SIG-M5 treated with dmso at 0.1 percent for 504 hours (cell line): ENCODE results near the gene MAP3K20.
"Not testable (repeated sequence)": the region's sequence is repeated elsewhere in the genome, so short reads cannot be mapped to it uniquely, and the experiment has no call there.

Source experiments
- DNase-seq: peaks from one replicate; lab custom pipeline; 2025; ENCODE audit not compliant: unreplicated experiment; lab: John Stamatoyannopoulos, UW

MAP3K20 gene

DNA sequence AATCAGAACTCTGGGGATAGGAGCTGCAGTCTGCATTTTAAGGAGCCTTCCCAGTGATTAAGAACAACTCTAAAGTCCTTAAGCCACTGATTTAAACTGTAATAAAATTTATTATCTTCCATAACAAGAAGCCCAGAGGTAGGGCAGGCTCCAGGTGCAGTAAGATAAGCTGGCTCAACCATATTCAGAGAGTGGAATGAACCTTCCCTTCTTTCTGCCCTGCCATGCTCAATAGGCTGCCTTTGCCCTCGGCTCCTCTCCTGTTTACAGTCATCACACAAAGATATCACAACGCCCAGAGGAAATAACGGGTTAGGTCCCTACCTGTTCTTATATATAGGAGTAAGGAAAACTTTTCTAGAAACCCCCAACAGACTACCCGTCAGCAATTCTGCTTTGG is 188.5 kb downstream of the MAP3K20 start:
- DNase-seq = no peak

DNA sequence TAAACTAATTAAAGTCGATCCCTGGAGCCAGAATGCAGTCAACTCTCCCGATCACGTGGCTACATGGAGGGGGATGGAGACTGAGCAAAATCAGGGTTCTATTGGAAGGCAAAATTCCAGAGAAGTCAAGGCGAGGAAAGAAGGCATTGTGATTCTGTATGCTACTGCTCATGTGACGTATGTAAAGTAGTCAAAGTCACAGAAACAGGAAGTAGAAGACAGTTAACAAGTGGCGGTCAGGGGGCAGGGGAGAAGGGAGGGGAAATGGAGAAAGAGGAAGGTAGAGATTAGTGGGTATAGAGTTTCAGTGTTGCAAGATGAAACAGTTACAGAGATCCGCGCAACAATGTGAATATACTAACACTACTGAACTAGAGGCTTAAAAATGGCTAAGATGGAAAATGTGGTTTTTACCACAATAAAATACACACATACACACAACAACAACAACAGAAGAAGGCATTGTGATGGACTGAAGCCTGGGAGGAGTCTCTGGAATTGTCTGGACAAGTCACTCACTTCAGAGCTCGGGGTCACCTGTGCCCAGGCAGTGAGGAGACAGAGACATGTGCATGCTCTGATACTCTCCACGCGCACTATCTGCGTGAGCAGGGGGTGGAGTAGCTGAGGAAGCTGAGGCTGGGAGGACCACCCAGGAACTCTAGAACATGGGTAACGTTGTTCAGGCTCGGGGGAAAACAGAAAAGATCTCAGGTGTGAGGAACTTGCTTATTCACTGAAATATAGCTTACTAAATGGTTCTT is 189.1 kb downstream of the MAP3K20 start:
- peak; percentile 99 for DNase-seq

DNA sequence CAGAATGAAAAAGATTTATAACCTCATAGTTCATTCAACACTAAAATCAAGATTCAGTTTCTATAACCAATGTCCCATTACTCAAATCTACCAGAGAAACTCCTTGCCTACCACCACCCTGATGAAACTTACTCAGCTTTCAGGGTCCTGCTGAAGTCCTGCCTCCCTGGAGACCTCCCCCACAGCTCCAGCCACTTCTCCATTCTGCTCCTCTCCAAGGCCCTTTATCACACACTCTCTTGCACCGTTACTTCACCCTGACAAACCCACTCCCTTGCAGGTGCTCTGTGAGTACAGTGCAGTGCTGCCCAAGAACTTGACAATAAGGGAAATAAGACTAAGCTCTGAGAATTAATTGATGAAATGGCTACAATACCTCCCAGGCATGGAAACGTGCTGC is 195.5 kb downstream of the MAP3K20 start:
- no peak for DNase-seq

DNA sequence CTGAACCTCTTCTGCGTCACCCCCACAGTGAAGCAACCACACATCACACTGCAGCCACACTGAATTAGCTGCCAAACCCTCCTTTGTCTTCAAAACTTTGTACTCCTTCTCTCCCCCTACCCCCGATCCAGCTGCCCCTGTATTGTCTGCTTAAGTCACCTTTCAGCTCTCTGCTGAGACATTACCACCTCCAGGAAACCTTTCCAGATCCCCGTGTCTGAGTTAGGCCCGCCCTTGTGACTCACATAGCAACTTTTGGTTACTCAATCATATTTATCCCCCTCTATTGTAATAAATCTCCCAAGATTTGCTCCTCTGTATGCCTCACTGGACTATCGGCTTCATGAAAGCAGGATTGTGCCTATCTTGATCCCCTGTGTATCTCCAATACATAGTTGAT is 196.2 kb downstream of the MAP3K20 start:
- no peak for DNase-seq

DNA sequence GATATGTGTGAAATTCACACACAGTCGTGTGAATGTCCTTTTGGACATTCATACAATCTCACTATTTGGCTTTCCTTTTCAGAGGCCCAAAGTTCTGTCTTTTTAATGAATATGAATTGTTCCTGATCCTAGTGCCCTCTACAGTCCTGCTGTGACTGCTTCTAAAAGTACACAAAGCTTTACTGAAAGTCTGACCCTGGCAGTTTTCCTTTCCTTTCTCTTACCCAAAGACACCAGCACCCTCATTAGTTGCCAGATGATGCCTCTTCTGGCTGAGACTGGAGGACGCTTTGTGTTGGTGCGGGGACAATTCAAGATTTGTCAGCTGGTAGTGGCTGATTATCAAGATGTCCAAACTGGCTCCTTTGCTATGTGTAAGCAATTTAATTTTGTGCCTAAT is 197.2 kb downstream of the MAP3K20 start:
- no peak for DNase-seq

DNA sequence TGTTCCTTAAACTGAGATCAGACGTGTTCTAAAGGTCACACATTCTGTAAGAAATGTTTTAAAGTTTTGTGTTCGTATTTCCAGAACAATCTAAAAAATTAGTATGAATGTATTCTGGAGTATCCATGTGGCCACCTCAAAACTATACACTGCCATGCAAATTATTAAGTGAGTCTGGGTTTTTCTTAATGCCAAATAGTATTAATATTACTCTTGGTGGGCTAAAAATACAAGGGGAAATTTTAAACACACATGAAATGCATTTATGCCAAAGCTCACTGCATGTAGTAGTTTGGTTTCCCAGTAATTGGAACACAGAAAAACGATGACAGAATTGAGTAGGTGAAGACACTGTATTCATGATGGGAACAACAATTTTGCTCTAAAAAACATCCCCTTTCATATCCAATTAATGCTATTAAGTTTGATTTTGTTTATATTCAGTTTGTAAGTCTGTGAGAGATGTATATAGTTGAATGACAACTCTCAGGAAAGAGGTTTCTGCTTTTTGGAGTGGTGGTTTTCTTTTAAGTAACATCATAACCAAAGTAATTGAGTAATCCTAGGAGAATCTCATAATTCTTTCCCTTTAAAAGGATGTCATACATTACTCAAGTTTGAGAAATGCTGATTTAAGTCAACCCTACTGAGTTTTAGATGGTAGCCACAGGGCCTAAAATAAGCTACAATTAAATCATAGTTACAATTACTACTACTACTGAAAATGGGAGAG is 203.3 kb downstream of the MAP3K20 start:
- peak; percentile 44 for DNase-seq

DNA sequence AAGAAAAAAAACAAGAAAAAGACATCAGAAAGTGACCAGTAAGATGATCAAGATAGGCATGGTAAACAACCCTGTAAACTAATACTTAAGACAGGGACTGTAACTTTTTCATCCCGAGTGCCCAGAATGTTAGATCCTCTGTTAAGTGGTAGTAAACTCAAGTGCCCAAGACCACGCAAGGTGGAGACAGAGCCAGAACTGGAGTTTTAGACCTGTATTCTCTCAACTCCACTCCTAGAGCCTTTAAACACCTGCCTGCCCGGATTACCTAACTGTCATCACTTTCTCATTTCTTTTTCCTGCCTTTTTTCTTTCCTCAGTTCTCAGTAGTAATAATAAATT is 203.9 kb downstream of the MAP3K20 start:
- no peak for DNase-seq

DNA sequence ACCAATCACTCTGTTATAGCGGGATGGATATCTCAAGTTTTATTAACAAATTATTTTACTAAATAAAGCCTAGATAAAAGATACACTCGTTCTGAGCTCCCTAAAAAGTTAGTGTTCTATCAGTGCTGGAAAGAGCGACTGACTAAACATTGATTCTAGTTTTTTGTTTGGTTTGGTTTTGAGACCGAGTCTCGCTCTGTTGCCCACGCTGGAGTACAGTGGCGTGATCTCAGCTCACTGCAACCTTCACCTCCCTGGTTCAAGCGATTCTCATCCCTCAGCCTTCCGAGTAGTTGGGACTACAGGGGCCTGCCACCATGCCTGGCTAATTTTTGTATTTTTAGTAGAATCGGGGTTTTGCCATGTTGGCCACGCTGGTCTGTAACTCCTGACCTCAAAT is 205.2 kb downstream of the MAP3K20 start:
- no peak for DNase-seq

DNA sequence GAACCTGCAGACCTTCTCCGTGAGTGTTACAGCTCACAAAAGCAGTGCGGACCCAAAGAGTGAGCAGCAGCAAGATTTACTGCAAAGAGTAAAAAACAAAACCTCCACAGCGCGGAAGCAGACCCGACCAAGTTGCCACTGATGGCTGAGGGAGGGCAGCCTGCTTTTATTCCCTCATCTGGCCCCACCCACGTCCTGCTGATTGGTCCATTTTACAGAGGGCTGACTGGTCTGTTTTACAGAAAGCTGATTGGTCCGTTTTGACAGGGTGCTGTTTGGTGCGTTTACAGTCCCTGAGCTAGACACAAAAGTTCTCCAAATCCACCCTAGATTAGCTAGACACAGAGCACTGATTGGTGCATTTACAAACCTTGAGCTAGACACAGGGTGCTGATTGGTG is 206.3 kb downstream of the MAP3K20 start:
- not testable (repeated sequence) for DNase-seq

DNA sequence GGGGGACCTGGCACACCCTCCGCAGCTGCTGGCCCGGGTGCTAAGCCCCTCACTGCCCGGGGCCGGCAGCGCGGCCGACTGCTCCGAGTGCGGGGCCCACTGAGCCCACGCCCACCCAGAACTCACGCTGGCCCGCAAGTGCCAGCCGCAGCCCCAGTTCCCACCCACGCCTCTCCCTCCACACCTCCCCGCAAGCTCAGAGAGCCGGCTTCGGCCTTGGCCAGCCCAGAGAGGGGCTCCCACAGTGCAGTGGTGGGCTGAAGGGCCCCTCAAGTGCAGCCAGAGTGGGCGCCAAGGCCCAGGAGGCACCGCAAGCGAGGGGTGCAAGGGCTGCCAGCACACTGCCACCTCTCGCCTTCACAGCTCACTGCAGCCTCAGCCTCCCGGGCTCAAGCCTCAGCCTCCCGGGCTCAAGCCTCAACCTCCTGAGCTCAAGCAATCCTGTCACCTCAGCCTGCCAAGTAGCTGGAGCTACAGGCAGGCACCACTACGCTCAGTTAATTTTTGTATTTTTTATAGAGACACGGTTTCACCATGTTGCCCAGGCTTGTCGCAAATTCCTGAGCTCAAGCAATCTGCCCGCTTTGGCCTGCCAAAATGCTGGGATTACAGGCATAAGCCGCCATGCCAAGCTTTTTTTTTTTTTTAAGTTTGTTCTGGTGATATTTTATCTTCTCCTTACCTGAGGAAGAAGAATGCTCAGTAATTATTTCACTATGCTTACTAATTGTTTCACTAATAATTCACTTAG is 207.3 kb downstream of the MAP3K20 start:
- no peak for DNase-seq

DNA sequence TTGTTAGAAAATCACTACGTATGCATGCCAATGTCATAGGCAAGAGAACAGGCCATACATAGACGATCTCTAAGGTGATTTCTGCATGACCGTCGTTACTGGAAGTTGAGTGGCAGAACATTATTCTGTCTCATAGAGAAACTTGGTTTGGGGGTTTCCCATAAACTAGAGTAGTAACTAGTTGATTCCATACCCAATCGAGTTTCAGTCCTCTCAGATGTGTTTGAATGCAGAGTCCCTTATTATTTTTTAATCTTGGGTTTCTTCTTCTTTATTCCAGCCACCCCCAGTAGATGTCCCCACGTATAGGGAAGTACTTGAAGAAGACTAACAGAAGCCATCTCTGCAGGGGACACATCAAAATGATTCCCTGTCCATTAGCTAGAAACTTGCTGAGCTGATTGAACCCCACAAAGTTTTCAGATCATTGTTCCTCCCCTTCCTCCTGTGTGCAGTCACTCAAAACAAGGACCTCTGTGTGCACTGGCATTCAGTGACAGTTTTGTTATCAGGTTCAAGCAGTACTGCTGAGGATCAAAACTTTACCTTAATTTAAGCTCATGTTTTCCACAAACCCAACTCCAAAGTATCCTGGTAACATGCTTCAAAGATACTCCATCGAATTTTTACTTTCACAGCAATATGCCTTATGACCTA is 210.6 kb downstream of the MAP3K20 start:
- DNase-seq = peak; percentile 48

DNA sequence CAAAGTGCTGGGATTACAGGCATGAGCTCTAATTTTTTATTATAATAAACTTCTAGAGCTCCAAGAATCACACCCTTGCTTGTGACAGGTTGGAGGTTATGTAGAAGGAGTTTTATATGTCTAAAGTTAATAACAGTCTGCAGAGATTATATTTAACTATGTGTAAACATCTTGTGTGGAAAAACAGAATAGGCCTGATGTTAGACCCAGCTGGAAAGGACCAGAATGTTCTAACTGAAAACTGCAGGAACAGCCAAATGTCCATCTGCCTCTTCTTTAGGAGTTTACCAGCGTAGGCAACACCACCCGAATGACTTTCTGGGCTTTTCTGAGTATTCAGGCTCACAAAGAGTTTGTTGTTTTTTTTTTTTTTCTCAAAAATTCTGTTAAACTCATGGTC is 211.9 kb downstream of the MAP3K20 start:
- no peak for DNase-seq

DNA sequence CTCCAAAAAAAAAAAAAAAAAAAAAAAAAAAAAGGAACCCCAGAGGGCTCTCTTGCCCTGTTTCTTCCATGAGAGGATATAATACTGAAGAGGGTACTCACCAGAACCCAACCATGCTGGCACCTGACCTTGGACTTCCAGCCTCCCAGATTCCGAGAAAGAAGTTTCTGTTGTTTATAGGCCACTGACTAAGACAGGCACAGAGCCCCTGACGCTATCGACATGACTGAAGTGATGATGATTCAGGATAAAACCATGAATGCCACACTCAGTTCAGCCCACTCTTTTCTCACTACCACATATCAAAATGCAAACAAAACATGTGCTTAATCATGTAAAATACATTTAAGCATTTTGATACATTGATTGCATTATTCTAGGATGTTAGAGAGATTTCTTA is 212.9 kb downstream of the MAP3K20 start:
- no peak for DNase-seq

DNA sequence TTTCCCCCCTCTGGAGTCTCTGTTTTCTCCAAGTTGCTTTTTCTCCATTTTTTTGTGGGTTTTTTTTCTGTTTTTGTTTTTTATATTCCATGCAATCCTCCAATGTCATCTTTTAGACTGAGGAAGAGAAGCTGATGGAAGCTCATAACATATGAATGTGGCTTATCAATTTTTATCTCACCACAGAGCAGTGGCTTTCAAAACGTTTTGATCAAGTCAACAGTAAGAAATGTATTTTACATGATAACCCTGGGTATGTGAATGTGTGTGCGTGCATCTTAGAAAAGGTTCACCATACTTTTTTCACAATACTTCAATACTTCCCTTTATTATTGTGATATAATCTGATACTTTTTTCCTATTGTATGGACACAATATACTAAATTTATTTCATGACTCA is 214.4 kb downstream of the MAP3K20 start:
- DNase-seq = no peak

DNA sequence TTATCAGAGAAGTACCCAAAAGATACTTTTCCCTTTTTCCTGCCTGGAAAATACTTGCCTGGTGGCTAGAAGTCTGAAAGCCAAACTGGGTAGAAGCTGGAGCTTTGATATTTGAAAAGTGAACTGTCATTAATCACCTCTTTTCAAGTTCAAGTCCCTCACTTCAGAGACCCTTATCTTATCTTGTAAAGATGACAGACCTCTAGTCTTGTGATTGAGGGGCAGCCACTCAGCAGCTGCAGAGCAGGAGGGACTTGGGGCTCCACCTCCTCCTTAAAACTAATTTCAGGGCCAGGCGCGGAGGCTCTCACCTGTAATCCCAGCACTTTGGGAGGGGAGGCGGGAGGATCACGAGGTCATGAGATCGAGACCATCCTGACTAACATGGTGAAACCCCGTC is 214.9 kb downstream of the MAP3K20 start:
- DNase-seq = no peak

DNA sequence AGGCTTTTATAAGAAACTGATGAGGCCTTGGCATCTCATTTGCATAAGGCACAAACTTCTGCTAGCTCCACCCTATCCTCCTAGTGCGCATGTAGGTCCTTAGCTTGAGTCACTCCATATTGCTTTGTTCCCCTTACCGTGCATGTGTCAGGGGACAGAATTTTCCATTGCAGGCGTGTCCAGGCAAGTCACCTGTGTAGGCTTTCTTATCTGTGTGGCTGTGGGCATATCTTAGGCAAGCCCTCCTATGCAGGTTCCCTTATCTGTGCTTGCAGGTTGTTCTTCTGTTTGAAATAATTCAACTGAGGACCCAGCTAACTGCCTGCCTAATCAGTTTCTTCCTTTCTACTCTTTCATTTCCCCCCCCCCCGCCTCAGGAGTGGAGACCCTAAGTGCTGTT is 215.8 kb downstream of the MAP3K20 start:
- DNase-seq = no peak

DNA sequence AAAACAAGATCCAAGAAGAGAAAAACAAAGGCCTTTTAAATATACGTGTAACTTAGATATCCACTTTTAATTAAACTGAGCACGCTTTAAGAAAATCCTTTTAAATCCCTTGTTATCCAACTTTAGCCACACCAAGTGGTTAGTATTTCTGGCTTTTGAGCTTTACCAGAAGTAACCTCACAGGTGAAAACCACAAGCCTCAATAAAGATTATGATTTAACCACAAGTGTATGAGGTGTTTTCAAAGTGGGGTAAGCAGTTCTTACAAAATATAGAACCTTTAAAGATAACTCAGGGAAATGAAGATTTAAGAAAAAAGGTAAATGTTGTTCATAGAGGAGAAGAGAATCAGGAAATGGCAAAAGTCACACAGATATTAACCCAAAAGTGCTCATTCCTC is 220.6 kb downstream of the MAP3K20 start:
- no peak for DNase-seq

DNA sequence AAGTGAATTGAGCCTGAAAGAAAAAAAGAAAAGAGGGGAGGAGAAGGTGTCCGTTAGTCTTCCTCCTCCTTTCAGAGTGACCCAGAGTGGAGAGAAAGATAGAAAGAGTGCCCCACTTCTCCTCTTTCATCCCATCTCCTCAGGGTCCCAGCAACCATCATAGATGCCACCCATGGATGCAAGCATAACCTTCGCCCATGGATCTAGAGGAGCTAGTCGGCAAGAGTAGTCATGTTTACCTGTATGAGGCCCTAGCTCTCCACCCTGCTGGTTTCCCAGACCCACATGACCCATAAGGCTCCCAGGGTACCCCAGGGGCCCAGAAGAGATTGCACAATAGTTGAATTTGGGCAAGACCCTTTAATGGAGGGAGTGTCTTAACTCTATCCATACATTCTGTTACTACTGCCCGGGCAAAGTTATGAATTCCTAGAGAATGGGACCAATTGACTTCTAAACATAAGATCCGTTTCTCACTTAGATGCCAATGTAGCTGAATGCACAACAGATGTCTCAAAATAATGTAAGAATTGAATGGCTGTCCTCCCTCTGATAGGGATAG is 223.0 kb downstream of the MAP3K20 start:
- DNase-seq = no peak

DNA sequence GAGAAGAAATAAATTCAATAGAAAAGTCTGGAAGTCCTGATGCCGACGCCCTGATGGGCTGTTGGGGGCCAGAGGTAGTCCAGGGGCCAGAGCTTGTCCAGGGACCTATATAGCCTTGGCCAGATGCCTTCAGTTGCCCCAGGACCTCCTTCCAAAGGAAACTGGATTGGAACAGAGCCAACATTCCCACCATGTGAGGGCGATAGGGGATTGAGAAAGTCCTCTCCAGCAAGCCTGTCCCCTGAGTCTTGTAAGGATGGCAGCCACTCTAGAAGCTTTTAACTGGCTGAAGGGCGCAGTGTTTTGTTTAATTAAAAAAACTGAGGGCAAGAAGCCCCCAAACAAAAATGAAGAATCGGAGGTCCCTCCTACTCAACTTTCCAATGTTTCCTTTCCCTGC is 224.1 kb downstream of the MAP3K20 start:
- DNase-seq = no peak

DNA sequence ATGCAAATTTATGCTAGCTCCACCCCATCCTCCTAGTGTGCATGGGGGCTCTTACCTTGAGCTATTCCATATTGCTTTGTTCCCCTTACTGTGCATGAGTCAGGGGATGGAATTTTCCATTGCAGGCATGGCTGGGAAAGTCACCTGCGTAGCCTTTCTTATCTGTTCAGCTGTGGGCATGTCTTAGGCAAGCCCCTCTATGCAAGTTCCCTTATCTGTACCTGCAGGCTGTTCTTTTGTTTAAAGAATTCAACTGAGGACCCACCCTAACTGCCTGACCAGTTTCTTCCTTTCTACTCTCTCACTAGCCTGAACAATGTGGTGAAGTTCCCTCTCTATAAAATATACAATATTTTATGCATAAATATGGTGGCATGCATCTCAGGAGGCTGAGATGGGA is 224.8 kb downstream of the MAP3K20 start:
- no peak for DNase-seq

DNA sequence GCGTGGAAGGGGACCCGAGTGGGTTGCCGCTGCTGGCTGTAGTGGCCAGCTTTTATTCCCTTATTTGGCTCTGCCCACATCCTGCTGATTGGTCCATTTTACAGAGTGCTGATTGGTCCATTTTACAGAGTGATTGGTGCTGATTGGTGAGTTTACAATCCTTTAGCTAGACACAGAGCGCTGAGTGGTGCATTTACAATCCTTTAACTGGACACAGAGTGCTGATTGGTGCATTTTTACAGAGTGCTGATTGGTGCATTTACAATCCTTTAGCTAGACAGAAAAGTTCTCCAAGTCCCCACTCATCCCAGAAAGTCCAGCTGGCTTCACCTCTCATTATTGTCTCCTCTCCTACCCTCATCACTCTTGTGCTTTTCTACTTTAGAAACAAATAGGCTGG is 225.9 kb downstream of the MAP3K20 start:
- not testable (repeated sequence) for DNase-seq
